A549 (cell line): Measurements from ENCODE around the gene CIAO2B. TPM values are rescaled to one million over a fixed set of nuclear protein-coding genes. Genes with fewer than 3 reads are reported as not detected.
"Not testable (repeated sequence)": the region's sequence is repeated elsewhere in the genome, so short reads cannot be mapped to it uniquely, and the experiment has no call there.

ENCODE experiments used
- ATAC-seq, 2 experiments: fragments of 200-7000 bp in 1 of 2; fragments of >200 bp in 1 of 2; cut with Nextera tagmentation in 1 of 2; cut with Tn5 transposase in 1 of 2; 3 replicates each; pipeline versions ENCODE4 v1.8.0 to v1.9.1; 2018 to 2020; ENCODE audit warnings: mild to moderate bottlenecking in 1 of 2, moderate library complexity in 1 of 2
- CTCF ChIA-PET: fragments of 300-600 bp; sonication (Branson Sonifier 250); formaldehyde crosslinking; extraction: SDS; loops from one replicate; lab custom pipeline; 2021; ENCODE audit warnings: antibody characterized with exemption, inconsistent platforms; lab: Yijun Ruan, JAX
- POLR2A ChIA-PET: fragments of 350-600 bp; formaldehyde crosslinking; extraction: SDS; loops from one replicate; lab custom pipeline; 2021; ENCODE audit warnings: antibody characterized with exemption, inconsistent platforms; lab: Yijun Ruan, JAX
- DNase-seq, 2 experiments: peaks; one replicate each; pipeline versions ENCODE4 v3.0.0 to v3.0.0-alpha.2; 2011 to 2016; ENCODE audit warnings: low read depth in 1 of 2, low spot score in 1 of 2
- FAIRE-seq: peaks from 2 replicates; lab custom pipeline; 2011; peaks lifted over from hg19 to GRCh38; lab: Jason Lieb, UNC
- H3K27ac ChIP-seq, 2 experiments: fragments of >200 bp; sonication (Bioruptor Twin); formaldehyde crosslinking; 3 replicates each; pipeline ENCODE4 v1.5.1; 2016 to 2017
- H3K4me1 ChIP-seq: fragments of >200 bp; sonication (Bioruptor Twin); formaldehyde crosslinking; 3 replicates; pipeline ENCODE4 v1.6.1; 2016
- H3K4me2 ChIP-seq: fragments of >200 bp; sonication (Bioruptor Twin); formaldehyde crosslinking; 3 replicates; pipeline ENCODE4 v1.6.1; 2016
- H3K4me3 ChIP-seq: fragments of >200 bp; sonication (Bioruptor Twin); formaldehyde crosslinking; 3 replicates; pipeline ENCODE4 v1.5.1; 2016
- H3K9me3 ChIP-seq: fragments of >200 bp; sonication (Bioruptor Twin); formaldehyde crosslinking; 3 replicates; pipeline ENCODE4 v1.6.1; 2016
- BHLHE40 ChIP-seq: IDR thresholded peaks from 2 replicates; pipeline ENCODE4 v1.6.1; 2012; ENCODE audit warnings: low read depth, low read length, inconsistent platforms
- CBX2 ChIP-seq: fragments of 200-600 bp; sonication (generic); IDR thresholded peaks from 2 replicates; pipeline ENCODE4 v1.6.1; 2016; ENCODE audit warnings: low read depth, mild to moderate bottlenecking, borderline replicate concordance
- CHD2 ChIP-seq: fragments of 150-350 bp; IDR thresholded peaks from 2 replicates; pipeline ENCODE4 v1.6.1; 2014; ENCODE audit warnings: low read length; ENCODE audit not compliant: partially characterized antibody
- CHD4 ChIP-seq: fragments of 200-600 bp; sonication (generic); IDR thresholded peaks from 2 replicates; pipeline ENCODE4 v1.6.1; 2016; ENCODE audit warnings: antibody characterized with exemption, mild to moderate bottlenecking, borderline replicate concordance
- ELK1 ChIP-seq: fragments of 150-350 bp; IDR thresholded peaks from 2 replicates; pipeline ENCODE4 v1.6.1; 2014; ENCODE audit warnings: low read depth, mild to moderate bottlenecking, low read length
- ESRRA ChIP-seq: fragments of 150-350 bp; IDR thresholded peaks from 2 replicates; pipeline ENCODE4 v1.6.1; 2014; ENCODE audit warnings: mild to moderate bottlenecking, low read length, borderline replicate concordance
- FOSB ChIP-seq: fragments of 250-450 bp; sonication (Bioruptor Pico); IDR thresholded peaks from 2 replicates; pipeline ENCODE4 v1.5.0; 2020; ENCODE audit warnings: mild to moderate bottlenecking, moderate library complexity
- FOSL2 ChIP-seq, 2 experiments: fragments of 450-650 bp in 1 of 2; fragments of >200 bp in 1 of 2; sonication (Bioruptor Twin) in 1 of 2; formaldehyde crosslinking; IDR thresholded peaks; 2 replicates each; pipeline versions ENCODE4 v1.5.0 to v1.6.1; 2016 to 2020; ENCODE audit warnings: mild to moderate bottlenecking in 1 of 2, moderate library complexity in 1 of 2
- FOXS1 ChIP-seq: fragments of 250-450 bp; sonication (Bioruptor Pico); IDR thresholded peaks from 2 replicates; pipeline ENCODE4 v1.5.0; 2020; ENCODE audit warnings: mild to moderate bottlenecking, moderate library complexity
- GATA3 ChIP-seq: IDR thresholded peaks from 2 replicates; pipeline ENCODE4 v1.6.1; 2012; ENCODE audit warnings: borderline replicate concordance
- KDM1A ChIP-seq: fragments of 200-600 bp; sonication (generic); IDR thresholded peaks from 2 replicates; pipeline ENCODE4 v1.6.1; 2016; ENCODE audit warnings: low read depth, mild to moderate bottlenecking
- MAFK ChIP-seq: fragments of 450-650 bp; IDR thresholded peaks from 2 replicates; pipeline ENCODE4 v1.6.1; 2014; ENCODE audit not compliant: partially characterized antibody
- MAX ChIP-seq: IDR thresholded peaks from 2 replicates; pipeline ENCODE4 v1.6.1; 2012
- NR3C1 ChIP-seq: fragments of >200 bp; sonication (Bioruptor Twin); formaldehyde crosslinking; IDR thresholded peaks from 3 replicates; pipeline ENCODE4 v1.6.1; 2017
- PHF8 ChIP-seq: fragments of 200-600 bp; sonication (generic); IDR thresholded peaks from 2 replicates; pipeline ENCODE4 v1.6.1; 2016; ENCODE audit warnings: low read depth, mild to moderate bottlenecking, antibody characterized with exemption, moderate library complexity, borderline replicate concordance
- POLR2A ChIP-seq: IDR thresholded peaks from 2 replicates; pipeline ENCODE4 v1.6.1; 2012; ENCODE audit warnings: mild to moderate bottlenecking, low read length
- RAD21 ChIP-seq, 2 experiments: fragments of >200 bp in 1 of 2; sonication (Bioruptor Twin) in 1 of 2; formaldehyde crosslinking in 1 of 2; IDR thresholded peaks in 1 of 2; conservative IDR thresholded peaks in 1 of 2; 2 replicates in 1 of 2; 3 replicates in 1 of 2; pipeline ENCODE4 v1.6.1; 2012 to 2018; ENCODE audit warnings: inconsistent platforms in 1 of 2
- RCOR1 ChIP-seq: fragments of 150-350 bp; IDR thresholded peaks from 2 replicates; pipeline ENCODE4 v1.6.1; 2014; ENCODE audit warnings: antibody characterized with exemption, low read length, low read depth
- RNF2 ChIP-seq: fragments of 200-600 bp; sonication (generic); IDR thresholded peaks from 2 replicates; pipeline ENCODE4 v1.6.1; 2016; ENCODE audit warnings: low read depth, mild to moderate bottlenecking, antibody characterized with exemption, moderate library complexity, borderline replicate concordance
- TP53 ChIP-seq: fragments of 250-450 bp; sonication (Bioruptor Pico); IDR thresholded peaks from 2 replicates; pipeline ENCODE4 v1.5.0; 2021; ENCODE audit warnings: mild to moderate bottlenecking, moderate library complexity
- ZFP36 ChIP-seq: fragments of 450-650 bp; IDR thresholded peaks from 2 replicates; pipeline ENCODE4 v1.6.1; 2014; ENCODE audit warnings: borderline replicate concordance; ENCODE audit not compliant: partially characterized antibody
- ZNF302 ChIP-seq: fragments of 250-450 bp; sonication (Bioruptor Pico); IDR thresholded peaks from 2 replicates; pipeline ENCODE4 v1.9.0; 2021; ENCODE audit warnings: inconsistent platforms, mild to moderate bottlenecking, moderate library complexity
- ZSCAN20 ChIP-seq: fragments of 250-450 bp; sonication (Bioruptor Pico); IDR thresholded peaks from 2 replicates; pipeline ENCODE4 v1.8.0; 2022; ENCODE audit warnings: mild to moderate bottlenecking, moderate library complexity
- WGBS: methylation state at CpG from one replicate; pipeline ENCODE4 v1.1.6; 2017; ENCODE audit errors: missing lambda C conversion rate; 5-methylcytosine and 5-hydroxymethylcytosine counted together
- polyA plus RNA-seq, 4 experiments: library from polyadenylated mRNA; depleted of rRNA in 3 of 4; stranded (reverse); fragments of >200 nt; fragmentation: RNase III in 1 of 4; extraction: RNeasy Plus Mini Kit Qiagen cat#74134 plus additional on column Dnase treatment in 1 of 4; gene quantifications; 2 replicates in 3 of 4; 3 replicates in 1 of 4; pipeline ENCODE4 v1.2.3, GENCODE V29; 2011 to 2017
- TF ChIP-seq, protein P1 (sequence below): fragments of 450-650 bp; IDR thresholded peaks from 2 replicates; pipeline ENCODE4 v1.6.1; 2014; ENCODE audit warnings: antibody characterized with exemption
- TF ChIP-seq, protein P2 (sequence below): fragments of 250-450 bp; sonication (Bioruptor Pico); IDR thresholded peaks from 2 replicates; pipeline ENCODE4 v1.5.0; 2020; ENCODE audit warnings: low read depth, mild to moderate bottlenecking, moderate library complexity
- TF ChIP-seq, protein P3 (sequence below): IDR thresholded peaks from 2 replicates; pipeline ENCODE4 v1.6.1; 2012; ENCODE audit warnings: low read depth, borderline replicate concordance

CIAO2B gene
- polyA plus RNA-seq, 2 of the 4 experiments (the other 2 are of a cell fraction): 134 to 140 TPM

- TF ChIP-seq PHF8 (no peak), RCOR1 (no peak), MAX (no peak), FOSB (CRISPR knock-in tag) (no peak), POLR2A (no peak), FOXS1 (CRISPR knock-in tag) (no peak), ZSCAN20 (CRISPR knock-in tag) (no peak), ELK1 (no peak), ESRRA (no peak), RAD21 (conservative IDR thresholded peaks at IDR 0.05 in 1 of 2, IDR thresholded peaks at IDR 0.05 in 1 of 2) (peak; percentile 98), CHD2 (no peak)
These were observed 43.3 kb upstream of the CIAO2B start (continued) for GRCh38 chr16:66977341-66978113.

- ChIA-PET POLR2A (no interaction called here), CTCF (interaction anchor here (0.7 to 13.7 kb wide), 37 partner anchors 13 to 301 kb away, joined by 3 to 216 read pairs (median 6); partner anchors contain the start of genes B3GNT9, CES3, CES4A and ELMO3)
- no peak overlapping the region for H3K27ac ChIP-seq
- ATAC-seq (no peak), DNase-seq (no peak), FAIRE-seq (no peak)
- H3K9me3 ChIP-seq: no peaks in the 10 kb centered on the region
- TF ChIP-seq GATA3 (no peak), CHD4 (no peak)
- TF ChIP-seq, protein P1, sequence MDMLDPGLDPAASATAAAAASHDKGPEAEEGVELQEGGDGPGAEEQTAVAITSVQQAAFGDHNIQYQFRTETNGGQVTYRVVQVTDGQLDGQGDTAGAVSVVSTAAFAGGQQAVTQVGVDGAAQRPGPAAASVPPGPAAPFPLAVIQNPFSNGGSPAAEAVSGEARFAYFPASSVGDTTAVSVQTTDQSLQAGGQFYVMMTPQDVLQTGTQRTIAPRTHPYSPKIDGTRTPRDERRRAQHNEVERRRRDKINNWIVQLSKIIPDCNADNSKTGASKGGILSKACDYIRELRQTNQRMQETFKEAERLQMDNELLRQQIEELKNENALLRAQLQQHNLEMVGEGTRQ: no peak
- TF ChIP-seq, all 56 proteins: peak for 0
- no peak overlapping the region for H3K4me2 ChIP-seq
- WGBS: 64% methylated on average over 13 of the region's 13 CpGs
- H3K4me1 ChIP-seq: peaks cover 3% of the 10 kb centered on the region; the same call in 2 of the 3 replicates
- H3K4me3 ChIP-seq: no peak overlapping the region
These were observed 42.5 kb upstream of the CIAO2B start for GRCh38 chr16:66976746-66977145.

GRCh38 chr16:66975302-66975893 is 41.2 kb upstream of the CIAO2B start:
- Histone ChIP-seq H3K27ac (no peak overlapping the region), H3K4me2 (no peak overlapping the region), H3K4me3 (no peak overlapping the region), H3K4me1 (peaks cover 16% of the 10 kb centered on the region), H3K9me3 (no peaks in the 10 kb centered on the region)
- no peak for ATAC-seq
- ChIA-PET CTCF (interaction anchor here (0.9 to 13.7 kb wide), 14 partner anchors 8 to 271 kb away, joined by 3 to 216 read pairs (median 11); partner anchors contain the start of genes B3GNT9, CES3, CES4A and EXOC3L1), POLR2A (interaction anchor here (0.6 to 1.0 kb wide), 3 partner anchors 11 to 53 kb away, joined by 3 to 4 read pairs (median 3); partner anchors contain the start of gene CBFB)
- no peak for FAIRE-seq
- no peak for DNase-seq
- TF ChIP-seq ESRRA (no peak), RNF2 (no peak), ZFP36 (no peak), CBX2 (no peak), KDM1A (no peak), NR3C1 (no peak), RAD21 (conservative IDR thresholded peaks at IDR 0.05 in 1 of 2, IDR thresholded peaks at IDR 0.05 in 1 of 2) (no peak), ZNF302 (no peak), TP53 (CRISPR knock-in tag) (no peak), FOSL2 (IDR thresholded peaks at IDR 0.05) (no peak), FOSL2 (CRISPR knock-in tag; IDR thresholded peaks at IDR 0.05) (no peak), BHLHE40 (no peak), MAFK (no peak)
- TF ChIP-seq, protein P2, sequence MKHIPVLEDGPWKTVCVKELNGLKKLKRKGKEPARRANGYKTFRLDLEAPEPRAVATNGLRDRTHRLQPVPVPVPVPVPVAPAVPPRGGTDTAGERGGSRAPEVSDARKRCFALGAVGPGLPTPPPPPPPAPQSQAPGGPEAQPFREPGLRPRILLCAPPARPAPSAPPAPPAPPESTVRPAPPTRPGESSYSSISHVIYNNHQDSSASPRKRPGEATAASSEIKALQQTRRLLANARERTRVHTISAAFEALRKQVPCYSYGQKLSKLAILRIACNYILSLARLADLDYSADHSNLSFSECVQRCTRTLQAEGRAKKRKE (CRISPR knock-in tag): no peak
- TF ChIP-seq, protein P3, sequence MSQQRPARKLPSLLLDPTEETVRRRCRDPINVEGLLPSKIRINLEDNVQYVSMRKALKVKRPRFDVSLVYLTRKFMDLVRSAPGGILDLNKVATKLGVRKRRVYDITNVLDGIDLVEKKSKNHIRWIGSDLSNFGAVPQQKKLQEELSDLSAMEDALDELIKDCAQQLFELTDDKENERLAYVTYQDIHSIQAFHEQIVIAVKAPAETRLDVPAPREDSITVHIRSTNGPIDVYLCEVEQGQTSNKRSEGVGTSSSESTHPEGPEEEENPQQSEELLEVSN: no peak
- 63% methylated on average over 14 of the region's 14 CpGs for WGBS

DNA sequence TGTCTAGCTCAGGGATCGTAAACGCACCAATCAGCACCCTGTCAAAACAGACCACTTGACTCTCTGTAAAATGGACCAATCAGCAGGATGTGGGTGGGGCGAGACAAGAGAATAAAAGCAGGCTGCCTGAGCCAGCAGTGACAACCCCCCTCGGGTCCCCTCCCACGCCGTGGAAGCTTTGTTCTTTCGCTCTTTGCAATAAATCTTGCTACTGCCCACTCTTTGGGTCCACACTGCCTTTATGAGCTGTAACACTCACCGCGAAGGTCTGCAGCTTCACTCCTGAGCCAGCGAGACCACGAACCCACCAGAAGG is 40.7 kb upstream of the CIAO2B start:
- ChIA-PET POLR2A (interaction anchor here (0.6 kb wide), 1 partner anchor 21 kb away, joined by 3 read pairs; no protein-coding TSS in a partner anchor), CTCF (interaction anchor here (1.0 to 13.7 kb wide), 12 partner anchors 9 to 212 kb away, joined by 3 to 216 read pairs (median 16); partner anchors contain the start of genes B3GNT9, CES3, CES4A and EXOC3L1)
- not testable (repeated sequence) for FAIRE-seq, H3K27ac ChIP-seq, H3K9me3 ChIP-seq, H3K4me2 ChIP-seq, DNase-seq, ATAC-seq, H3K4me3 ChIP-seq
- 85% methylated on average over 11 of the region's 11 CpGs for WGBS
- H3K4me1 ChIP-seq: peaks cover 16% of the 10 kb centered on the region
